Neural cell (in vitro differentiated cells): Measurements from ENCODE around the gene NOX4. TPM values are rescaled to one million over a fixed set of nuclear protein-coding genes. Genes with fewer than 3 reads are reported as not detected.

Source experiments
- H2AFZ ChIP-seq: fragments of 200-600, 300-800 bp; sonication (generic), shearing (Covaris generic); 2 replicates; pipeline ENCODE4 v1.6.0; 2014; ENCODE audit warnings: low read depth, mild to moderate bottlenecking, antibody characterized with exemption, low read length, moderate library complexity
- H3F3A ChIP-seq: fragments of 200-600 bp; shearing (Covaris generic); 2 replicates; pipeline ENCODE4 v1.6.1; 2016; ENCODE audit warnings: mild to moderate bottlenecking, moderate library complexity, mixed read lengths, antibody characterized with exemption, low read length; ENCODE audit not compliant: insufficient read depth, poor library complexity, severe bottlenecking
- H3K27ac ChIP-seq: fragments of 200-600, 300-800 bp; sonication (generic), shearing (Covaris generic); 2 replicates; pipeline ENCODE4 v1.5.1; 2014; ENCODE audit warnings: mild to moderate bottlenecking, low read length, moderate library complexity
- H3K27me3 ChIP-seq: fragments of 300-800, 200-600 bp; sonication (generic), shearing (Covaris generic); 2 replicates; pipeline ENCODE4 v1.6.0; 2014; ENCODE audit warnings: mild to moderate bottlenecking, low read depth, low read length, moderate library complexity; ENCODE audit not compliant: insufficient read depth
- H3K36me3 ChIP-seq: fragments of 300-800, 200-600 bp; sonication (generic), shearing (Covaris generic); 2 replicates; pipeline ENCODE4 v1.5.1; 2014; ENCODE audit warnings: mild to moderate bottlenecking, antibody characterized with exemption, low read length, moderate library complexity; ENCODE audit not compliant: insufficient read depth
- H3K4me2 ChIP-seq: fragments of 300-800, 200-600 bp; sonication (generic), shearing (Covaris generic); 2 replicates; pipeline ENCODE4 v1.6.0; 2014; ENCODE audit warnings: mild to moderate bottlenecking, low read length
- H3K4me3 ChIP-seq: fragments of 300-800, 200-600 bp; sonication (generic), shearing (Covaris generic); 2 replicates; pipeline ENCODE4 v1.5.1; 2014; ENCODE audit warnings: mild to moderate bottlenecking, low read length, moderate library complexity
- H3K79me2 ChIP-seq: fragments of 200-600 bp; shearing (Covaris generic); replicated peaks from 2 replicates; pipeline ENCODE4 v1.6.0; 2014; ENCODE audit warnings: mild to moderate bottlenecking, low read length, moderate library complexity; ENCODE audit not compliant: insufficient read depth
- H3K9ac ChIP-seq: fragments of 300-800, 200-600 bp; sonication (generic), shearing (Covaris generic); 2 replicates; pipeline ENCODE4 v1.6.1; 2016; ENCODE audit warnings: mild to moderate bottlenecking, low read length, mixed read lengths
- H3K9me2 ChIP-seq: fragments of 200-600 bp; shearing (Covaris generic); 2 replicates; pipeline ENCODE4 v1.6.1; 2016; ENCODE audit warnings: mild to moderate bottlenecking, low read length, mixed read lengths; ENCODE audit not compliant: insufficient read depth
- H3K9me3 ChIP-seq: fragments of 200-600, 300-800 bp; sonication (generic), shearing (Covaris generic); 2 replicates; pipeline ENCODE4 v1.6.1; 2016; ENCODE audit warnings: mild to moderate bottlenecking, mixed run types, low read length, moderate library complexity, mixed read lengths
- H4K20me1 ChIP-seq: fragments of 200-600 bp; shearing (Covaris generic); 2 replicates; pipeline ENCODE4 v1.6.1; 2016; ENCODE audit warnings: mild to moderate bottlenecking, mixed run types; ENCODE audit not compliant: insufficient read depth
- EP300 ChIP-seq: fragments of 450-650 bp; conservative IDR thresholded peaks from 2 replicates; pipeline ENCODE4 v1.6.1; 2014; ENCODE audit warnings: antibody characterized with exemption, mild to moderate bottlenecking, moderate library complexity; ENCODE audit not compliant: poor library complexity, severe bottlenecking
- EZH2 ChIP-seq: fragments of 200-600, 300-800 bp; shearing (Covaris generic), sonication (generic); IDR thresholded peaks from 2 replicates; pipeline ENCODE4 v1.6.1; 2014; ENCODE audit warnings: antibody characterized with exemption, low read length, borderline replicate concordance, mild to moderate bottlenecking; ENCODE audit not compliant: insufficient read depth, poor library complexity, severe bottlenecking
- MXI1 ChIP-seq: fragments of 450-650 bp; conservative IDR thresholded peaks from 2 replicates; pipeline ENCODE4 v1.6.1; 2014; ENCODE audit warnings: antibody characterized with exemption, mild to moderate bottlenecking; ENCODE audit not compliant: poor library complexity, severe bottlenecking
- POLR2AphosphoS5 ChIP-seq: IDR thresholded peaks from 2 replicates; pipeline ENCODE4 v1.6.1; 2012
- RAD21 ChIP-seq: fragments of 450-650 bp; conservative IDR thresholded peaks from 2 replicates; pipeline ENCODE4 v1.6.1; 2014; ENCODE audit warnings: antibody characterized with exemption, mild to moderate bottlenecking, moderate library complexity
- SMC3 ChIP-seq: fragments of 450-650 bp; conservative IDR thresholded peaks from 2 replicates; pipeline ENCODE4 v1.6.1; 2014; ENCODE audit warnings: antibody characterized with exemption, mild to moderate bottlenecking, moderate library complexity; ENCODE audit not compliant: poor library complexity
- polyA plus RNA-seq: library from polyadenylated mRNA; depleted of rRNA; stranded (reverse); fragments of >200 nt; gene quantifications from 2 replicates; pipeline ENCODE4 v1.2.3, GENCODE V29; 2014
- TF ChIP-seq, protein P1 (sequence below): fragments of 450-650 bp; IDR thresholded peaks from 2 replicates; pipeline ENCODE4 v1.5.1; 2014; ENCODE audit warnings: antibody characterized with exemption, mild to moderate bottlenecking, moderate library complexity; ENCODE audit not compliant: poor library complexity, severe bottlenecking
- TF ChIP-seq, protein P2 (sequence below): IDR thresholded peaks from 2 replicates; pipeline ENCODE4 v1.6.1; 2012; ENCODE audit warnings: borderline replicate concordance

NOX4 gene
- polyA plus RNA-seq, 1 donor from 2014 or later: 0.71 TPM

DNA sequence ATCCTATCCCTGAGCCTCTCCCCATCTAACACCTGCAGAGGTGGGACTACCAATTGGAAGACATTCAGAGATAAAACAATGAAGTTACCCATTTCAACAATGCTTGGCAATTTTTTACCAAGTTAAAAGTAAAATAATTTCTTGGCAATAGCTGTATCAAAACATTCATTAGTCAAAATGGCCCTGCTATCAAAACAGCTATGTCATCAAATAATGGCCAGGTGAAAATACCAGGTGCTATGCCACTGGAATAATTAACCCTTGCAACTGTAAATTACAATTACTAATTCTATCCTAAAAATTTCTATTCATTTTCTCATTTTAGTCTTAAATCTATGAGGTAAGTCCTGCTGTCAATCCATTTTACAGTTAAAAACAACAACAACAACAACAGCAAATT is 43.3 kb downstream of the NOX4 start:
- Histone ChIP-seq H3K4me3 (no peak overlapping the region), H3K9ac (no peak overlapping the region), H4K20me1 (no peaks in the 10 kb centered on the region), H3K9me3 (no peaks in the 10 kb centered on the region), H3K9me2 (no peaks in the 10 kb centered on the region), H3K79me2 (no peaks in the 10 kb centered on the region), H2AFZ (no peak overlapping the region), H3K4me2 (no peak overlapping the region), H3F3A (no peaks in the 10 kb centered on the region), H3K36me3 (no peaks in the 10 kb centered on the region), H3K27me3 (no peaks in the 10 kb centered on the region), H3K27ac (no peak overlapping the region)
- TF ChIP-seq SMC3: no peak

DNA sequence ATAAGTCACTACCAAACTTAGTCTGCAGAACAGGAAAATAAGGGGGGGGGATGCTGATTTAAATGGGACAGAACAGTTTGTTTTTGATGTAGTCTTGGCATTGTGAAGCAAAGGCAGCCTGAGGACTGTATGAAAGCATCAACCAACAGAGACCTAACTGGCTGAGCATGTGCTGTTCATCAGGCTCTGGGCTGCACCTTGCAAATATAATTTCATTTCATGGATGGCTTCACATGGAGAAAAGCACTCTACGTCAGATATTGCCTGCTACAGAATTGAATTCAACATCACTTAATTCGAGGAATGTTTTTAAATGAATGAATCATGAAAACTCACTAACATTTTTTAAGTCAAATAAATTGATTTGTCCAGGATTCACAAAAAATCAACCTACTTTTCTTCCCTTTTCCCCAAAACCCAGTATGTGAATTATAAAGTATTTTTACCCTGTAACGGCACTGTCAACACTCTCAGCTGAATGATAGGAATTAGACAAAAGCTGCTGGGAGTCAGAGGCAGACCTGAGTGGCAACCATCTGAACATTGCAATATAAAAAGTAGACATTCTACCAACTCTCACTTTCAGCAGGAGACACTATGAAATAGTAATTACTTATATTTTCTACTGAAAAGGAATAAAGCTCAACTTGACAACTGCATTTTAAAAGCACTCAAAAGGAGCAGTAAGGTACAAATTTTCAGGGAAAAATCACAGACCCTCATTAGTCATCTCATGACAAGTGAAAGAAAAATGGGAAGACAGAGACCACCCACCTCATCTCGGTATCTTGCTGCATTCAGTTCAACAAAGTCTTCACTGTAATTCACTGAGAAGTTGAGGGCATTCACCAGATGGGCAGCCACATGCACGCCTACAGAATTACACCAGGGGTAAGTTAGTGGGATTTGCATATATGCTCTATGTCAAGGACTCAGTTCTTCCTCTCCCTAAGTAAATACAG is 47.5 kb downstream of the NOX4 start:
- Histone ChIP-seq H3K9me2 (no peaks in the 10 kb centered on the region), H4K20me1 (no peaks in the 10 kb centered on the region), H2AFZ (peak overlapping the region; percentile 6), H3K79me2 (no peaks in the 10 kb centered on the region), H3K27me3 (no peaks in the 10 kb centered on the region), H3F3A (no peaks in the 10 kb centered on the region), H3K36me3 (no peaks in the 10 kb centered on the region), H3K27ac (peak overlapping the region; percentile 52), H3K9me3 (no peaks in the 10 kb centered on the region), H3K9ac (no peak overlapping the region), H3K4me3 (peak overlapping the region; percentile 44), H3K4me2 (peak overlapping the region; percentile 49)
- TF ChIP-seq RAD21: peak; percentile 15
- TF ChIP-seq MXI1: no peak
- TF ChIP-seq EP300: peak; percentile 86
- TF ChIP-seq, protein P1, sequence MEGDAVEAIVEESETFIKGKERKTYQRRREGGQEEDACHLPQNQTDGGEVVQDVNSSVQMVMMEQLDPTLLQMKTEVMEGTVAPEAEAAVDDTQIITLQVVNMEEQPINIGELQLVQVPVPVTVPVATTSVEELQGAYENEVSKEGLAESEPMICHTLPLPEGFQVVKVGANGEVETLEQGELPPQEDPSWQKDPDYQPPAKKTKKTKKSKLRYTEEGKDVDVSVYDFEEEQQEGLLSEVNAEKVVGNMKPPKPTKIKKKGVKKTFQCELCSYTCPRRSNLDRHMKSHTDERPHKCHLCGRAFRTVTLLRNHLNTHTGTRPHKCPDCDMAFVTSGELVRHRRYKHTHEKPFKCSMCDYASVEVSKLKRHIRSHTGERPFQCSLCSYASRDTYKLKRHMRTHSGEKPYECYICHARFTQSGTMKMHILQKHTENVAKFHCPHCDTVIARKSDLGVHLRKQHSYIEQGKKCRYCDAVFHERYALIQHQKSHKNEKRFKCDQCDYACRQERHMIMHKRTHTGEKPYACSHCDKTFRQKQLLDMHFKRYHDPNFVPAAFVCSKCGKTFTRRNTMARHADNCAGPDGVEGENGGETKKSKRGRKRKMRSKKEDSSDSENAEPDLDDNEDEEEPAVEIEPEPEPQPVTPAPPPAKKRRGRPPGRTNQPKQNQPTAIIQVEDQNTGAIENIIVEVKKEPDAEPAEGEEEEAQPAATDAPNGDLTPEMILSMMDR: no peak
- no peak for TF ChIP-seq EZH2
- peak; percentile 59 for TF ChIP-seq POLR2AphosphoS5
- TF ChIP-seq, protein P2, sequence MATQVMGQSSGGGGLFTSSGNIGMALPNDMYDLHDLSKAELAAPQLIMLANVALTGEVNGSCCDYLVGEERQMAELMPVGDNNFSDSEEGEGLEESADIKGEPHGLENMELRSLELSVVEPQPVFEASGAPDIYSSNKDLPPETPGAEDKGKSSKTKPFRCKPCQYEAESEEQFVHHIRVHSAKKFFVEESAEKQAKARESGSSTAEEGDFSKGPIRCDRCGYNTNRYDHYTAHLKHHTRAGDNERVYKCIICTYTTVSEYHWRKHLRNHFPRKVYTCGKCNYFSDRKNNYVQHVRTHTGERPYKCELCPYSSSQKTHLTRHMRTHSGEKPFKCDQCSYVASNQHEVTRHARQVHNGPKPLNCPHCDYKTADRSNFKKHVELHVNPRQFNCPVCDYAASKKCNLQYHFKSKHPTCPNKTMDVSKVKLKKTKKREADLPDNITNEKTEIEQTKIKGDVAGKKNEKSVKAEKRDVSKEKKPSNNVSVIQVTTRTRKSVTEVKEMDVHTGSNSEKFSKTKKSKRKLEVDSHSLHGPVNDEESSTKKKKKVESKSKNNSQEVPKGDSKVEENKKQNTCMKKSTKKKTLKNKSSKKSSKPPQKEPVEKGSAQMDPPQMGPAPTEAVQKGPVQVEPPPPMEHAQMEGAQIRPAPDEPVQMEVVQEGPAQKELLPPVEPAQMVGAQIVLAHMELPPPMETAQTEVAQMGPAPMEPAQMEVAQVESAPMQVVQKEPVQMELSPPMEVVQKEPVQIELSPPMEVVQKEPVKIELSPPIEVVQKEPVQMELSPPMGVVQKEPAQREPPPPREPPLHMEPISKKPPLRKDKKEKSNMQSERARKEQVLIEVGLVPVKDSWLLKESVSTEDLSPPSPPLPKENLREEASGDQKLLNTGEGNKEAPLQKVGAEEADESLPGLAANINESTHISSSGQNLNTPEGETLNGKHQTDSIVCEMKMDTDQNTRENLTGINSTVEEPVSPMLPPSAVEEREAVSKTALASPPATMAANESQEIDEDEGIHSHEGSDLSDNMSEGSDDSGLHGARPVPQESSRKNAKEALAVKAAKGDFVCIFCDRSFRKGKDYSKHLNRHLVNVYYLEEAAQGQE: peak; percentile 23
